DND-41 (cell line): ENCODE data around the gene MAPK10.

Source experiments
- EZH2 ChIP-seq: IDR thresholded peaks from 3 replicates; pipeline ENCODE4 v1.6.1; 2012; ENCODE audit warnings: borderline replicate concordance, low read depth, mild to moderate bottlenecking, moderate library complexity, low read length, inconsistent platforms; ENCODE audit not compliant: severe bottlenecking
- TF ChIP-seq, protein P1 (sequence below): IDR thresholded peaks from 2 replicates; pipeline ENCODE4 v1.5.1; 2012; ENCODE audit warnings: borderline replicate concordance, low read length, moderate library complexity, mild to moderate bottlenecking; ENCODE audit not compliant: poor library complexity, severe bottlenecking; ENCODE audit errors: extremely low read depth

DNA sequence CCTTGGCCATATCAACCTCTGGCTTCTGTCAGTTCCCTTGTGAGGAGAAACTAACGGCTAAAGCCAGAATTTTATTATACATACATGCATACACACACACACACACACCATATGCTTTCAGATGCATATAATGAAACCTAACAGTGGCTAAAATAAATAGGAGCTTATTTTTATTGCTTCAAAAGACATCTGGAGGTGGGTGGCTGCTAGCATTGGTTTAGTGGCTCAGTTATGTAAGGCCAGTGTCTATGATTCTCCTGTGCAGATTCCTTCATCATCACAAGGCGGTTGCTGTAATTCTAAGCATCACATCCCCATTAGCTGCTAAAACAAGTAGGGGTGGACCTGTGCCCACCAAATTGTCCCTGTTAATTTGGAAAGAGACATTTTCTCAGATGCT is 110.8 kb downstream of the MAPK10 start:
- no peak for TF ChIP-seq EZH2
- TF ChIP-seq, protein P1, sequence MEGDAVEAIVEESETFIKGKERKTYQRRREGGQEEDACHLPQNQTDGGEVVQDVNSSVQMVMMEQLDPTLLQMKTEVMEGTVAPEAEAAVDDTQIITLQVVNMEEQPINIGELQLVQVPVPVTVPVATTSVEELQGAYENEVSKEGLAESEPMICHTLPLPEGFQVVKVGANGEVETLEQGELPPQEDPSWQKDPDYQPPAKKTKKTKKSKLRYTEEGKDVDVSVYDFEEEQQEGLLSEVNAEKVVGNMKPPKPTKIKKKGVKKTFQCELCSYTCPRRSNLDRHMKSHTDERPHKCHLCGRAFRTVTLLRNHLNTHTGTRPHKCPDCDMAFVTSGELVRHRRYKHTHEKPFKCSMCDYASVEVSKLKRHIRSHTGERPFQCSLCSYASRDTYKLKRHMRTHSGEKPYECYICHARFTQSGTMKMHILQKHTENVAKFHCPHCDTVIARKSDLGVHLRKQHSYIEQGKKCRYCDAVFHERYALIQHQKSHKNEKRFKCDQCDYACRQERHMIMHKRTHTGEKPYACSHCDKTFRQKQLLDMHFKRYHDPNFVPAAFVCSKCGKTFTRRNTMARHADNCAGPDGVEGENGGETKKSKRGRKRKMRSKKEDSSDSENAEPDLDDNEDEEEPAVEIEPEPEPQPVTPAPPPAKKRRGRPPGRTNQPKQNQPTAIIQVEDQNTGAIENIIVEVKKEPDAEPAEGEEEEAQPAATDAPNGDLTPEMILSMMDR = no peak
